NOMO-1 treated with dmso at 0.1 percent for 144 hours (cell line): Measurements from ENCODE around the gene ZNF438.

Experiments
- DNase-seq: peaks from one replicate; lab custom pipeline; 2025; ENCODE audit not compliant: unreplicated experiment; lab: John Stamatoyannopoulos, UW

Gene ZNF438

DNA sequence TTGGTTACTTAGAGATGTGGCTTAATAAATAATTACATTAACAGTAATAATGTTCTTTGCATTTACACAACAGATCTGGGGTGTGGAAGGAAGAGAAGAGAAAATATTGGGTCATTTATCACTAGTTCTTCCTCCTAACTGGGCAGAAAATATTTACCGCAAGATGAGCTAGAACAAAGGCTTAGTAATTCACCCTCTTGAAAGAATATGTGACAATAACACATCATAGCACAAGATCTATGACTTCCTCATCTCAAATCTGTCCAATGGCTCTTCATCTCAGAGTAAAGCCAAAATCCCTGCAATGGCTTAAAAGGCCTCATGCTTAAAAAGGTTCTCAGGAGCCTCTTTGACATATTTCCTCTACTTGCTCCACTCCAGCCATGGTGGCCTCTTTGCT lies 178.6 kb downstream of the ZNF438 start:
- peak; percentile 22 for DNase-seq

DNA sequence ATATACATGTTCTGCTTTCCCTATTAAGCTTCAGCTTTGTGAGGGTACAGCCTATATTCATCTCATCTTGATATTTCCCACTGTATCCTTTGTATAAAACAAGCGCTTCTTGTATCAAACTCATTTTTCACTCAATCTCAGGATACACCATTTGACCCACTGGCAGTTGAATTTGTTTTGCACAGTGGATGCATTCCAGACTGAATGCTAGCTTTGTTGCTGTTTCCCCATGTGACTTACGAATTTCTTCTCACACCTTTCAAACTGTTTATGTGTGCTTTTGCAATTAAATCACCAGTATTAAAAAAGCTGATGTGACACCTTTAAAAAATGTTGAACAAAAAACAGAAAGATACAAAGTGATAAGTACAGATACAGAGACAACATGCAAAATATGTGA lies 180.9 kb downstream of the ZNF438 start:
- no peak for DNase-seq

GRCh38 chr10:30849231-30850035 lies 182.2 kb downstream of the ZNF438 start:
- DNase-seq = no peak

DNA sequence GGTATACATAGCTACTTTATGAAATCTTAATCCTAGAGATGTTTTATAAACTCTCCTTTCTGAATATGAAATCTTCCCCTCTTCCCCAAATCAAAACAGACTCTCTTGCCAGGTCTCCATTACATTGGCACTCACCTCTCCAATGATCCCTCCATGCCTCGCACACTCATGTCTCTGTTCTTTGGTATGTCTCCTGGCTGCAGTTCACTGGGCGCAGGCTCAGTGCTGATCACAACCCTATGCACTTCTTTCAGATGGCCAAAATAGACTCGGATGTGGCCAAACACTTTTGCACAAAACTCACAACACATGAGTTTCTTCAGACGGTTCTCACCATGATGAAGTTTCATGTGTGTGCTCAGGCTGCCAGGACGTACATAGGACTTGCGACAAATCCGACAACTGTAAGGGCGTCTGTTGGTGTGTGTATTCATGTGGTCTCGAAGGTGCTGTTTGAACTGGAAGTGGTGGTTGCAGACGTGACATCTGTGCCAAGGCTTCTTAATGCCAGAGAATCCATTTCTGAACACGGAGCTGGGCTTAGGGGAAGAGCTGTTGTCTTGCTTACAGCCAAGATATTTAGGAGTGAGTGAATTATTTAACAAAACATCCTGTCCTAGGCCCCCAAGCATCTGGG lies 183.2 kb downstream of the ZNF438 start:
- no peak for DNase-seq

DNA sequence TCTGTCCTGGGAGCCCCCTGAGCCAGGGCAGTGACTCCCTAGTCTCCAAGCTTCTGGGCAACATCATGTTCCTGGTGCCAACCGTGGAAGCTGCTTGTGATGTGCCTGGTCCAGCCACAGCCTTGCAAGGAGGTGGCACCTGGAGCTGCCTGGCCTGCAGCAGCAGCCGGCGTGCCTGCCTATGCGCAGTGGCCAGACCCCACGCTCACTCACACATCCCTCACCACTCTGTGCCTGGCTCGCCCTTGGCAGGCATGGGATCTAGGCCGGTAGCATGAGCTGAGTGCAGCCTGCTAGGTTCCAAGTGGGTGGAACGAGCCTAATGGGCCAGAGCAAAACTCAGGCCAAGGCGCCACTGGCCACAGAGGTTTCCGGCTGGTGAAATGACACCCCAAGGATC lies 184.0 kb downstream of the ZNF438 start:
- DNase-seq = no peak

GRCh38 chr10:30847199-30847598 lies 184.5 kb downstream of the ZNF438 start:
- no peak for DNase-seq

- DNase-seq = no peak
Measured at GRCh38 chr10:30846710-30847109, 185.0 kb downstream of the ZNF438 start.

DNA sequence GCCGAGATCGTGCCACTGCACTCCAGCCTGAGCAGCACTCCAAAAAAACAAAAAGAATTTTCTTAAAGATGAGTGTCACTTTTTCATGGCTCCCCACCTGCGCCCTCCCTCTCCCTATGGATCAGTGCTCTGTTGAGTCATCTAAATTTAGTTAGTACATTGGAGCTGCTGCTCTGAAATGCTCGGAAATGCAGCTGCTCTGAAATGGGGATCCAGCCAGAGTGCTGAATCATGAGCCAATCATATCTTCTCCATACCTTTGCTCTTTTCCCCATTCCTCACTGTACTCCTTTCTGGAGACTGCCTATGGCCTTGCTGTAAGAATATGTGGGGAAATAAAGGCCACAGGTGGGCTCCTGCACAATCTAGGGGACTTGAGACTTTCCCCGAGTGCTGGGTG lies 188.8 kb downstream of the ZNF438 start:
- DNase-seq = no peak

DNA sequence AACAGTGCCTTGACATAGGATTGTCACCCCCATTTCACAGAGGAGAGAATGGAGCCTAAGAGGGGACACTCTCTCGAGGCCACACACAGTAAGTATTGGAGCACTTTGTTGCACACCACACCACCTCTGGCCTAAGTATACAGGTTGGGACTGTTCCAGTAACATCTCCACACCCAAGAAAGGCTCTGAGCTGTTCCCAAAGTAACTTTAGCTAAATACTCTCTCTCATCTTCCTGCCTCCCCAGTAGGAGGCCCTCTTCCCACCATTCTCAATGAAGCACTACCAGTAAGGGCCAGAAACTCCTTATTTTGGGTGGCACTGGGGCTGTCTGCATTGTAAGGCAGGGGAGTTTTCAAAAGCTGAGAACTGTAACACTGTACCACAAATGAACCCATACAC lies 189.5 kb downstream of the ZNF438 start:
- DNase-seq = no peak

GRCh38 chr10:30840395-30841050 lies 191.1 kb downstream of the ZNF438 start:
- DNase-seq = no peak

GRCh38 chr10:30839652-30840051 lies 192.0 kb downstream of the ZNF438 start:
- DNase-seq = no peak

DNA sequence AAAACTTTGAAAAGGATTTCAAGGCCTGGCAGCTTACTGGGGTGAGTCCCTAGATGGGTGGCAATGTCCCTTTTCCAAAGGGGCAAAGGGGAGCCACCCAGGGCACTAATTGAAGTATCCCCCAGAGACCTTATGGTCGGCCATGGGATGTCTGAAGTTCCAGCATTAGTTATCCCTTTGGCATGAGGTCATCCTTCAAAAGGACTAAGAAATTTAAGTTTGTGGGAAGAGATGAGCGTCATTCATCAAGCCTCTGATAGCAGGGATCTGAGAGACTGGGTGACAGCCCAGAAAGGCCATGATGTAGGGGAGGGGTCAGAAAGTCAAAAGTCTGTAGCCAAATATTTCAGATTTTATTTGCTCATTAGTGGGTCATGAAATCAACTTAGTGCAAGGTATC lies 195.3 kb downstream of the ZNF438 start:
- DNase-seq = no peak

DNA sequence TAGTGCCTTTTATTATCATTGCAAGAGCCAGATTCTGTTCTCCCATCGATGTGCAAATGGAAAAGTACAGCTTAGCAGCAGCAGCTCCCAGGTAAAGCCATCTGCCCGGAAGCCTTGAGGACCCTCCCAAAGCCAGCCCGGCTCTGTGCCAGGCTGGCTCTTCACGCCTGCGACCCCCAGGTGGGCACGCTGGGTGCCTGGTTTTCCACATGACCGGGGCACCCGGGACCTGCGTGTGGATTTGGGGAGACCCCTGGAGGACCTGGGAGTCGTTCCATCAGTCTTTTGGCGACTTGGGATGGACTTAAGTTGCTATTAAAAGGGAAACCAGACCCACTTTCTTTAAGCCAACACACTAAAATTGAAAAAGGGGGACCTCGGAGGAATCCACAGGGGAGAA lies 196.5 kb downstream of the ZNF438 start:
- DNase-seq = no peak

- DNase-seq = no peak
Measured at GRCh38 chr10:30834651-30835050, 197.0 kb downstream of the ZNF438 start.

GRCh38 chr10:30834153-30834552 lies 197.5 kb downstream of the ZNF438 start:
- DNase-seq = no peak

DNA sequence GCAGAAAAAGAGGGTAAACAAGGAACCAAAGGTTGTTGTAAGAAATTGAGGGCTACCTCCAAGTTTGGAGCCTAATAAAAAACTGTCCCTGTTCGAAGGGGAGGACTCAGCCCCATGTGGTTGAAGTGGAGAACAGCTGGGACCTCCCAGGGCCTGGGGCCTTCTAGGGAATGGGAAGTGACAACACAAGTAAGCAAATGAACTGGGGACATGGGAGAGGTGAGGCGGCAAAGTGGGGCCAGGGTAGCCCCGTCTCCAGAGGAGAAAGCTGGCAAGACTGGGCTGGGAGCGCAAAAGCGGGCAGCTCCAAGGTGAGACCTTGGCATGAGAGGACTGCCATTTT lies 198.1 kb downstream of the ZNF438 start:
- no peak for DNase-seq

GRCh38 chr10:30832749-30833627 lies 198.7 kb downstream of the ZNF438 start:
- DNase-seq = no peak

- no peak for DNase-seq
Measured at GRCh38 chr10:30832001-30832748, 199.5 kb downstream of the ZNF438 start.

DNA sequence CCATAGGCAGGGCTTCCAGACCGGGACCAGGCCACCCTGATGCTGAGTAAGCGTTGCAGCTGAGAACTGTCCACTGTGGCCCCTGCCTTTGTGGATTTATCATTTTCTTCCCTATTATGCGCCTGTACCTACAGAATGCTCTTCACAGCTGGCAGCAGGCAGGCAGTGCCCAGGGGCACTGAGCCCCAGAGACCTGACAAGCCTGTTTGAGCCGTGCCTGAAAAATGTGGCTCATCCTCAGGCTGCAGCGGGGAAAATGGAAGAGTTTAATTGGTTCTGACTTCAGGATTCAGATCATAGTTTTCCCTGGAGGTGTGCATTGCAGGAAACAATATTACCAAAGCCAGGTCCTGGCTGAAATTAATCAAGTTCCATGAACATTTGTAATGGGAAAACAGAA lies 200.2 kb downstream of the ZNF438 start:
- DNase-seq = no peak

DNA sequence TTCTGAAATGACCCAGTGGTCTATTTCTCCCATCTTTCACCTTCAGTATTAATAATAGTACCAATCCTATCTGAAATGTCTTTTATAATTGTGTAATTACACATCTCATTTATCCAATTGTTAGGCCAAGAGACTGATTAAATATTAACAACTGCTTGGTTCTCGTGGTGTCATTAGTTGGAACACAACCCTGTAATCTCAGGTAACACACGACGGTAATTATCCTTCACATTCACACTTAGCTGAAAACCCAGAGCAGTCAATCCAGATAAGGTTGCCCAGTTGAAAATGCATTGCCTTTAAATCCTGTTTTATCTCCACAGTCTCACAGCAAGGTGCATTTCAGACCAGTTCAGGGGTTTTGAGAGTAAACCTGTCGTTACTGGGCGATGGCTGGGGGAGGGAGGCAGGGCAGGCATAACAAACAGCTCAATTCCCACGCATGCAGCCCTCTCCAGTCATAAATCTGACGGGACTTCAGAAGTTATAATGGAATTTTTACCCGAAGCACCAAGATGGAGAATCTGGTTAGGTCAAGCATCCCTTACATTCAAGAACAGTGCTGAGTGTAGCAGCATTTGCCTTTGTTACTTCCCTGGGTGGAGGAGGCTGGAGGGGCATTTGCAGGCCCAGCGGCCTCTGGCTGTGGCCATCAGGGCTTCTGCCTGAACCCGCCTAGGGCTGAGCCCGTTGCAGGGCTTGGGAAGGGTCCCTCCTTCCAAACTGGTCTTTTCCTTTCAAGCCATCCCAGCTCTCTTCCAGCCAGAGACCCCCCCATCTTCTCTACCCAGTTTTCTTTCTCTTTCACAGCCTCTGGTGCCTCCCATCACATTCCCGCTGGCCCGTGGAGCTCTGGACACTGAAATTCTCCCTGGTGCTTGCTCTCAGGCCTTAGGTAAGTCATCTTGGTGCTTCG lies 201.1 kb downstream of the ZNF438 start:
- no peak for DNase-seq
